SU-DHL-6 (cell line): ENCODE data around the gene SMIM33.

ENCODE experiments used
- CTCF ChIP-seq: fragments of 200-600 bp; sonication (generic); IDR thresholded peaks from one replicate; pipeline ENCODE4 v1.5.1; 2017; ENCODE audit warnings: antibody characterized with exemption, mild to moderate bottlenecking, low read length, moderate library complexity; ENCODE audit not compliant: insufficient read depth, poor library complexity, severe bottlenecking
- EZH2phosphoT487 ChIP-seq: fragments of 200-600 bp; sonication (generic), shearing (Covaris generic); conservative IDR thresholded peaks from 2 replicates; pipeline ENCODE4 v1.6.1; 2018; ENCODE audit warnings: mild to moderate bottlenecking, antibody characterized with exemption, low read length, moderate library complexity, mixed read lengths

- TF ChIP-seq CTCF, result no peak
- no peak for TF ChIP-seq EZH2phosphoT487
These were observed 32.1 kb upstream of the SMIM33 start for GRCh38 chr5:139438707-139439012.
